Uterus (tissue), 4 donors: ENCODE results near the gene SERGEF. TPM values are rescaled to one million over a fixed set of nuclear protein-coding genes. Genes with fewer than 3 reads are reported as not detected.

ENCODE experiments used
- DNase-seq, 2 donors: peaks; one replicate each; pipeline ENCODE4 v3.0.0-alpha.2; 2019 to 2020
- H3K27ac ChIP-seq, 2 donors: fragments of 200-600 bp; sonication (generic); 1 replicate in 1 of 2; 2 replicates in 1 of 2; pipeline ENCODE4 v1.5.1; 2016 to 2018
- H3K27me3 ChIP-seq, 2 donors: fragments of 200-600 bp; sonication (generic); one replicate each; pipeline ENCODE4 v1.5.1; 2018 to 2019; ENCODE audit warnings: control low read depth in 1 of 2
- H3K36me3 ChIP-seq, 2 donors: fragments of 200-600 bp; sonication (generic); one replicate each; pipeline ENCODE4 v1.5.1; 2019; ENCODE audit warnings: control low read depth in 1 of 2
- H3K4me1 ChIP-seq, 2 donors: fragments of 200-600 bp; sonication (generic); one replicate each; pipeline ENCODE4 v1.5.1; 2018 to 2019; ENCODE audit warnings: control low read depth in 1 of 2
- H3K4me3 ChIP-seq, 2 donors: fragments of 200-600 bp; sonication (generic); 1 replicate in 1 of 2; 2 replicates in 1 of 2; pipeline ENCODE4 v1.5.1; 2018 to 2019; ENCODE audit warnings: mild to moderate bottlenecking in 1 of 2
- H3K9me3 ChIP-seq, 2 donors: fragments of 200-600 bp; sonication (generic); one replicate each; pipeline ENCODE4 v1.5.1; 2019; ENCODE audit warnings: control low read depth in 1 of 2
- POLR2A ChIP-seq, 2 donors: fragments of 450-650 bp; IDR thresholded peaks; one replicate each; pipeline ENCODE4 v1.6.1; 2016; ENCODE audit warnings: antibody characterized with exemption in 2 of 2, mild to moderate bottlenecking in 1 of 2, moderate library complexity in 1 of 2
- intact Hi-C: fragments of 100-400 bp; cut with DNase I; formaldehyde crosslinking; loops from one replicate; pipeline ENCODE4 v1.15.1; 2023; ENCODE audit warnings: low total_unique reads
- total RNA-seq, 4 donors: library from RNA; depleted of rRNA in 3 of 4; stranded (reverse); fragments of >200 nt in 3 of 4; gene quantifications; one replicate each; pipeline versions ENCODE4 v1.1.0 to v1.2.4, GENCODE V29; 2014 to 2023
- TF ChIP-seq, protein P1 (sequence below), 4 experiments: fragments of 200-600 bp in 2 of 4; fragments of 450-650 bp in 2 of 4; sonication (generic) in 2 of 4; IDR thresholded peaks; one replicate each; pipeline ENCODE4 v1.5.1; 2016 to 2019; ENCODE audit warnings: antibody characterized with exemption in 4 of 4, mild to moderate bottlenecking in 2 of 4, moderate library complexity in 1 of 4
- donor health status: DM: yes; HTN: yes; CAD: no.

The SERGEF gene
- total RNA-seq, 4 donors from 2014 or later, result 12.6 to 64.4 (median 43.7) TPM

DNA sequence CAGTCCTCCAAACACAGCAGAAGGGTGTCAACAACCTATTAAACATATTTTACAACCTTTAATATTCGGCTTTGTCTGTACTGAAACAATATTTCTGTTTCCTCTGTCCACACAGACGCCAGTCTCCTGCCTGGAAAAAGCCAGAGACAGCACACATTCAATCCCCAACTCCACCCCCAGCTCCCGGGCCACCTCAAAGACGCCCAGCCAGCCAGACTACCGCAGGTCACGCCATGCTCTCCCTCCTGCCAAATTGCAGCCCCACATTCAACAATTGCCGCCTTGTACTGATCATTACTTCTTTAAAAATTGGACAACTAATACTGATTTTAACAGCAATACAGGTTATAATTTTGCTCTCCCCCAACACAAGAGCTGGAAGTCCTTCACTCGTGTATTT, 1.2 kb downstream of the SERGEF start:
- no peaks in the 10 kb centered on the region for H3K9me3 ChIP-seq
- no peak overlapping the region for H3K4me3 ChIP-seq
- peak overlapping the region in 1 of 2 donors; percentile 76 for H3K27ac ChIP-seq
- DNase-seq, result no peak
- no peaks in the 10 kb centered on the region for H3K4me1 ChIP-seq
- no peaks in the 10 kb centered on the region for H3K27me3 ChIP-seq
- intact Hi-C loops, result no loop called here
- no peak for TF ChIP-seq POLR2A (IDR thresholded peaks at IDR 0.05)
- TF ChIP-seq, protein P1, sequence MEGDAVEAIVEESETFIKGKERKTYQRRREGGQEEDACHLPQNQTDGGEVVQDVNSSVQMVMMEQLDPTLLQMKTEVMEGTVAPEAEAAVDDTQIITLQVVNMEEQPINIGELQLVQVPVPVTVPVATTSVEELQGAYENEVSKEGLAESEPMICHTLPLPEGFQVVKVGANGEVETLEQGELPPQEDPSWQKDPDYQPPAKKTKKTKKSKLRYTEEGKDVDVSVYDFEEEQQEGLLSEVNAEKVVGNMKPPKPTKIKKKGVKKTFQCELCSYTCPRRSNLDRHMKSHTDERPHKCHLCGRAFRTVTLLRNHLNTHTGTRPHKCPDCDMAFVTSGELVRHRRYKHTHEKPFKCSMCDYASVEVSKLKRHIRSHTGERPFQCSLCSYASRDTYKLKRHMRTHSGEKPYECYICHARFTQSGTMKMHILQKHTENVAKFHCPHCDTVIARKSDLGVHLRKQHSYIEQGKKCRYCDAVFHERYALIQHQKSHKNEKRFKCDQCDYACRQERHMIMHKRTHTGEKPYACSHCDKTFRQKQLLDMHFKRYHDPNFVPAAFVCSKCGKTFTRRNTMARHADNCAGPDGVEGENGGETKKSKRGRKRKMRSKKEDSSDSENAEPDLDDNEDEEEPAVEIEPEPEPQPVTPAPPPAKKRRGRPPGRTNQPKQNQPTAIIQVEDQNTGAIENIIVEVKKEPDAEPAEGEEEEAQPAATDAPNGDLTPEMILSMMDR (IDR thresholded peaks at IDR 0.05), result no peak
- no peaks in the 10 kb centered on the region for H3K36me3 ChIP-seq

DNA sequence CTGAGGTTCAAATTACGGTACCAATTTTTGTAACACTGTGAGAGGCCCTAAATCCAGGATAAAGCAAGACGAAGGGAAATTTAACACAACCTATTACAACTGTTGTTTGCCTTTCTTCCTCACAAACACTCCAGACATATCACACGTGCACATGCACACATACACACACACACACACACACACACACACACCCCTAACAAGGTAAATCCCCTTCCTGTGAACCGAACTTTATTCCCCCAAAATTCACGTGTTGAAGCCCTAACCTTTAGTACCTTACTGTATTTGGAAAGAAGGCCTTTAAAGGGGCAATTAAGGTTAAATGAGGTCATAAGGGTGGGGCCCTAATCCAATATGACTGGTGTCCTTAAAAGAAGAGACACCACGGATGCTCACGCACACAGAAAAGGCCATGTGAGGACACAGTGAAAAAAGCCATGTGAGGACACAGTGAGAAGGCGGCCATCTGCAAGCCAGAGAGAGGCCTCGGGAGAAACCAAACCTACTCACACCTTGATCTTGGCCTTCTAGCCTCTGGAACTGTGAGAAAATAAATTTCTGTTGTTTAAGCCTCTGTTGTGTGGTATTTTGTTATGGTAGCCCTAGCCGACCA, 1.8 kb downstream of the SERGEF start:
- Histone ChIP-seq H3K36me3 (no peaks in the 10 kb centered on the region), H3K4me1 (no peaks in the 10 kb centered on the region), H3K27me3 (no peaks in the 10 kb centered on the region), H3K27ac (no peak overlapping the region), H3K9me3 (no peaks in the 10 kb centered on the region), H3K4me3 (no peak overlapping the region)
- no peak for DNase-seq
- no peak for TF ChIP-seq POLR2A (IDR thresholded peaks at IDR 0.05)
- TF ChIP-seq, protein P1 (IDR thresholded peaks at IDR 0.05), result no peak
- intact Hi-C loops, result no loop called here

DNA sequence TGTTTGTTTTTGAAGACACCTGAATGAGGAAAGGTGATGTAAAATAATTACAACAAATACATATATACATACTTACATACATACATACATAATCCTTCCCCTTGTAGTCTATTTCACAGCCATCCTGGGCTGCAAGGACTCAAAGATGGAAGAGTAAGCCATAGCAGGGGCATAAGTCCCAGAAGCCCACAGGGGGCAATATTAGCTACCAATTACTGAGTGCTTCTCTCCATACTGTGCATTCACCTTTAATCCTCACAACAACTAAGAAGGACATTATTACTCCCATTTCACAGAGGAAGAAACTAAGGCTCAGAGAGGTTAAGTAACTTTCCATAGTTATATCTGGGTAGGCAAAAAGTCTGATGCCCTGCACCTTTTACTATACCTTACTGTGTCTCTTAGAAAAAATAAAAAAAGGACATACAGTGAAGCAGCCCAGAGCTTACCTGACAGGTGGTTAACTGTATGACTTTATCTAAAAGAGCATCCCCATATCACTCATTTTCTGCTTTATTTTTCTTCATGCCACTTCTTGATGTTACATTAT, 2.7 kb downstream of the SERGEF start:
- Histone ChIP-seq H3K27me3 (no peaks in the 10 kb centered on the region), H3K4me1 (no peaks in the 10 kb centered on the region), H3K27ac (no peak overlapping the region), H3K9me3 (no peaks in the 10 kb centered on the region), H3K4me3 (no peak overlapping the region), H3K36me3 (no peaks in the 10 kb centered on the region)
- intact Hi-C loops, result no loop called here
- TF ChIP-seq, protein P1 (IDR thresholded peaks at IDR 0.05), result no peak
- TF ChIP-seq POLR2A (IDR thresholded peaks at IDR 0.05), result no peak
- no peak for DNase-seq

DNA sequence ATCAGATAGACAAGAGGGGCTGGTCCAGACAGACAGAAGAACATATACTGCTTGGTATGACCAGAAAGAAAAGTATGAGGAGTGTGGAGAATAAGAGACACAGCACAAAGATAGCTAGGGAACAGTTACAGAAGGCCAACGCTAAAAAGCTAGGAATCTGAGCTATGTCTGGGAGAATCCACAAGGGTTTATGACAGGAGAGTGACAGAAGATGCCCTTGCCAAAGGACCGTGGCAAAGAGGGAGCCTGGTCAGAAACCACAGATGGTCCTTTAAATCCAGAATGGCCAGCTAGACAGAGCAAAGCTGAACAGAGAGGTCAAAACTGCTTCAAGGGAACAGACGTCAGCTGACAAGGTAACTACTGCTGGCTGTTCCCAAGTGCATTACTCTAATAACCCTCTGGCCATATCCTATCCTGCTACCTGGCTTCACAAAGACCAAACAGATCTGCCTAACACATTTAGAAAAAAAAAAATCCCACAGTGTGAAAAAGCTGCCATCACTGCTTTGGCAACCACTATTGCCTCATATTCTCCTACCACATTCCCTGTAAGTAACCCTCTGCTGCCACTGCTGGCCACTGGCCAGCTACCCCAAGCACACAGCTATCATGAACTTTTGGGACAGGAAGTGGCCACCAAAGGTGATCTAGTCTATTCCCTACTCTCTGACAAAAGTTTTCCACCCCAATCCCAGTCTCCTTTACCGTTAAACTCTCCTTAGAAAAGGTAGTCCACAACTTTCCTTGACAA, 7.3 kb downstream of the SERGEF start:
- H3K4me1 ChIP-seq, result no peaks in the 10 kb centered on the region
- intact Hi-C loops, result no loop called here
- TF ChIP-seq, protein P1 (IDR thresholded peaks at IDR 0.05), result no peak
- no peak for TF ChIP-seq POLR2A (IDR thresholded peaks at IDR 0.05)
- H3K4me3 ChIP-seq, result no peak overlapping the region
- H3K36me3 ChIP-seq, result no peaks in the 10 kb centered on the region
- no peaks in the 10 kb centered on the region for H3K9me3 ChIP-seq
- no peak for DNase-seq
- no peak overlapping the region for H3K27ac ChIP-seq
- H3K27me3 ChIP-seq, result no peaks in the 10 kb centered on the region

DNA sequence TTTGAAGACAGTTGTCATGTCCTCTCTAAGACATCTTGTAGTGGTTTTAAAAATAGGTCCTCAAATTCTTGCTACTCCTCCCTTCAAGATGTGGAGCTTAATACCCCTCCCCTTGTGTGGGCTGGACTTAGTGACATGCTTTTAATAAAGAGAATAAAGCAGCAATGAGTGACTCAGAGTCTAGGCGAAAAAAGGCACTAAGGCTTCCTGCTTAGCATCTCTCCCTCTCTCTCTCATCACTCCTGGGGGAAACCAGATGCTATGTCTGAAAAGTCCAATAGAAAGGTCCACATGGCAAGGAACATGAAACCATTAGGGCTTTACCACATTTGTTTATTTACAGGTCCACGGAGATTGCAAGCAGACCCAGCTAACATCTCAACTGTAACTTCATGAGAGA, 11.7 kb downstream of the SERGEF start:
- Histone ChIP-seq H3K4me1 (no peaks in the 10 kb centered on the region), H3K27ac (no peak overlapping the region), H3K27me3 (no peaks in the 10 kb centered on the region), H3K4me3 (no peak overlapping the region), H3K9me3 (no peaks in the 10 kb centered on the region), H3K36me3 (no peaks in the 10 kb centered on the region)
- intact Hi-C loops, result no loop called here
- no peak for TF ChIP-seq POLR2A (IDR thresholded peaks at IDR 0.05)
- TF ChIP-seq, protein P1 (IDR thresholded peaks at IDR 0.05), result no peak
- no peak for DNase-seq
